ENCODE data around the gene AP3B2.

DNA sequence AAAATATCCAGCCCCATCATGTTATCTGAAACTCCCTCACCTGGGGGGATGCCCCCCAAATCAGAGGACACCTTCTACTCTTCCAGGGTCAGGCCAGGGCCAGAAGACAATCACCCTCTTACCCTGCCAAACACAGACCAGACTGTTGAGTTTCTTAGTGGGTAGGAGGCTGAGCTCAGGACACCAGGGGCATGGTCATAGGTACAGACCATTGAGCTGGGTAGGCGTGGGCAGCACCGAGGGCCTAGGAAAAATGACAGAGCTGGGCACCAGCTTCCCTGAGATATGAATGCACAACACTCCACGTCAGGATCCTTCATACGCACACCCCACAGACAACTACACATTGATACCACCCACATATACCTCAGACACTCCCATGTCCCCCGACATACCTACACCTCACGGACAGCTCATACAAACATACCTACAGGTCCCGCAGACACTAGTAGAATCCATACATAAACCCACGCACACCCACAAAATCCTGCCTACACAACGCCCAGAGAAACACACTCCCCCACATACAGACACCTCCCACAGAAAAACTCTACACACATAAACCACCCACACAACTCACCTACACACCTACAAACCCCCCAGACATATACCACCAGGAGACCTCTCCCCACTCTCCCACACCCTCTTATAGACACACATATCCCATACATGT lies 11.8 kb downstream of the AP3B2 start:
- TF ChIP-seq, protein P1, sequence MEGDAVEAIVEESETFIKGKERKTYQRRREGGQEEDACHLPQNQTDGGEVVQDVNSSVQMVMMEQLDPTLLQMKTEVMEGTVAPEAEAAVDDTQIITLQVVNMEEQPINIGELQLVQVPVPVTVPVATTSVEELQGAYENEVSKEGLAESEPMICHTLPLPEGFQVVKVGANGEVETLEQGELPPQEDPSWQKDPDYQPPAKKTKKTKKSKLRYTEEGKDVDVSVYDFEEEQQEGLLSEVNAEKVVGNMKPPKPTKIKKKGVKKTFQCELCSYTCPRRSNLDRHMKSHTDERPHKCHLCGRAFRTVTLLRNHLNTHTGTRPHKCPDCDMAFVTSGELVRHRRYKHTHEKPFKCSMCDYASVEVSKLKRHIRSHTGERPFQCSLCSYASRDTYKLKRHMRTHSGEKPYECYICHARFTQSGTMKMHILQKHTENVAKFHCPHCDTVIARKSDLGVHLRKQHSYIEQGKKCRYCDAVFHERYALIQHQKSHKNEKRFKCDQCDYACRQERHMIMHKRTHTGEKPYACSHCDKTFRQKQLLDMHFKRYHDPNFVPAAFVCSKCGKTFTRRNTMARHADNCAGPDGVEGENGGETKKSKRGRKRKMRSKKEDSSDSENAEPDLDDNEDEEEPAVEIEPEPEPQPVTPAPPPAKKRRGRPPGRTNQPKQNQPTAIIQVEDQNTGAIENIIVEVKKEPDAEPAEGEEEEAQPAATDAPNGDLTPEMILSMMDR (IDR thresholded peaks at IDR 0.05) = no peak
- no peak for TF ChIP-seq POLR2A (IDR thresholded peaks at IDR 0.05)
- no peak for TF ChIP-seq POLR2AphosphoS5 (IDR thresholded peaks at IDR 0.05)

Data from transverse colon (tissue), 4 donors.